Glomerular endothelial cell (primary cell): Measurements from ENCODE around the gene B3GNT9. TPM values are rescaled to one million over a fixed set of nuclear protein-coding genes. Genes with fewer than 3 reads are reported as not detected.

ENCODE experiments used
- DNase-seq: peaks from one replicate; pipeline ENCODE4 v3.0.0-alpha.2; 2011; ENCODE audit warnings: low read depth, low spot score; ENCODE audit errors: extremely low read depth
- total RNA-seq: library from RNA; depleted of rRNA; stranded (reverse); fragments of >200 nt; gene quantifications from 2 replicates; pipeline ENCODE4 v1.2.3, GENCODE V29; 2015

B3GNT9 gene
- total RNA-seq = 0.73 and 5.3 TPM in 2 replicates

- DNase-seq = no peak
Measured at GRCh38 chr16:67150833-67151396, at the start of gene B3GNT9. Gene B3GNT9 (minus strand): TSS chr16:67150998. CDS start chr16:67150485, 513 bp downstream.

GRCh38 chr16:67200491-67200890 is 49.7 kb upstream of the B3GNT9 start:
- no peak for DNase-seq

DNA sequence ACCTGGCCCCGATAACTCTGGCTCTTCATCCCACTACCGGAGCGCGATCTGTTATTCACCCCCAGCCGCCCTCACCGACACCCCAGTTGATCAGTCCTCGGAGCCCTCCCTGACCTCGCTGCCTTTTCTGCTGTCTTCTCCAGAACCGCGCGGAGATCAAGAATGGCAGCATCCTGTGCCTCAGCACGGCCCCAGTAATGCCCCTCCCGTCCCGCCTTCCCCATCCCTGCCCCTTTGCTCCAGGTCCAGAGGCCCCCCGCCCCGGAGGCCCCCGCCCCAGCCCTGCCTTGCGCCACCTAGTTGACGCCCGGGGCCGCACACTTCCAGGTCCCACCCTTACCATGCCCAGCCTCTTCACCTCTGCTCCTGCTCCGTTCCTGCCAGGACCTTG is 49.0 kb upstream of the B3GNT9 start:
- DNase-seq = no peak

DNA sequence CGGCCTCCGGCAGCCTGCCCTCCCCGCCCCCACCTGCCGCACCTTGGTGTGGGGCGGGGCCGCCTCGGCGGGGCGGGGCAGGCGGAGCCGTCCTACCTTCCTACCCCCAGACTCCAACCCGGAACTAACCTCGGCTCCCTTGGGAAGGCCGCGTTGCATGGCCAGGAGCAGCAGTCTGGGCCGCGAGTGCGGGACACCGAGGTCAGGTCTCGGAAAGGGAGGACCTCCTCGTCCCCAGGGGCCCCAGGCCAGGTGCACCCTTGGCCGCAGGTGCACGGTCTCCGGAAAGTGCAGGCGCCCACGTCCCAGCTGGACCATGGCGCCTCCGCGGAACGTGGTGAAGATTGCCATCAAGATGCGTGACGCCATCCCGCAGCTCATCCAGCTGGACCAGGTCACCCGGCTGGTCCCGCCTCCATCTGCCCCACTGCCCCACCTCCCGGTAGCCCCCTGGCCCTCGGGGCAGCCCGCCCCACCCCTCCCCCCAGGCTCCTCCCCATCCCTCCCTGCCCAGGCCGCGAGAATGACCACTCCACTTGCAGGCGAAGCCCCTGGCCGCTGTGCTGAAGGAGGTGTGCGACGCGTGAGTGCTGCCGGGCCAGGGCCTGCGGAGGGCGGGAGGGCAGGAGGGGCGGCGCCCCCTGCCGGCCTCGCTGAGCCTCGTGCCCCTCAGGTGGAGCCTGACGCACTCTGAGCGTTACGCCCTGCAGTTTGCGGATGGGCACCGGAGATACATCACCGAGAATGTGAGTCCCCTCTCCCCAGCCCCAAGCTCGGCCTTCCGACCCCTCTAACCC is 48.4 kb upstream of the B3GNT9 start, which contains the start of gene ELMO3:
Gene ELMO3, plus strand, starts transcription at position 121 of the 797 bp plus-strand sequence. Its CDS starts 196 bp downstream, at position 317.
- no peak for DNase-seq

DNA sequence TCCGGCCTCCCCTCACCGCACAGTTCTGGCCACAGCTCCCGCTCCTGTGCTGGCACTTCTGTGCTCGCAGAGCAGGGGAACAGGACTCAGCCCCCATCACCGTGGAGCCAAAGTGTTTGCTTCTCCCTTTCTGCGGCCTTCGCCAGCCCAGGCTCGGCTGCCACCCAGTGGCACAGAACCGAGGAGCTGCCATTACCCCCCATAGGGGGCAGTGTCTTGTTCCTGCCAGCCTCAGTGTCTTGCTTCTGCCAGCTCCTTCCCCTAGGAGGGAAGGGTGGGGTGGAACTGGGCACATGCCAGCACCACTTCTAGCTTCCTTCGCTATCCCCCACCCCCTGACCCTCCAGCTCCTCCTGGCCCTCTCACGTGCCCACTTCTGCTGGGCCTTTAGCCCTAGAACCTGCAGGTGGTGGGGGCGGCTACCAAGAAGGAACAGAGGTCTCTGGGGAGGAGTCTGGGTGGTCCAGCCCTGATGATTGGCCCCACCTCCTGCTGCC is 47.5 kb upstream of the B3GNT9 start:
- DNase-seq = no peak

GRCh38 chr16:67197704-67198103 is 46.9 kb upstream of the B3GNT9 start:
- no peak for DNase-seq

GRCh38 chr16:67196881-67197280 is 46.1 kb upstream of the B3GNT9 start:
- DNase-seq = no peak

- DNase-seq = no peak
Measured at GRCh38 chr16:67195676-67196075, 44.9 kb upstream of the B3GNT9 start.

DNA sequence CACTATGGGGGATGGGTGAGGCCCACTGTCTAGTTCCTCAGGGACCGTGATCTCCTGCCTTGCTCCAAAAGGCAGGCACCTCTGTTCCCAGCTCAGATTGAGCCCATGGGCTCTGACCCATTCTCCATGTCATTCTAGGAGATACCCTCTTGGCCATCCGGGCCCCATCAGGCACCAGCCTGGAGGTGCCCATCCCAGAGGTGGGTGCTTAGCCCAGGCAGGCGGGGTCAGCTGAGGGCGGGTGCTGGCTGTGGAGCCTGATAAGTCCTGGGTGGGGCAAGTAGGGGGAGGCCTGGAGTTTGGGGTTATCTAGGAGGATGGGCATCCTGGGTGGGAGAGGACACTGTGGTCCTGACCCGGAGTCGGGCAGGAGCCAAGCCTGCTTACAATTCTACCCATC is 43.5 kb upstream of the B3GNT9 start:
- no peak for DNase-seq

DNA sequence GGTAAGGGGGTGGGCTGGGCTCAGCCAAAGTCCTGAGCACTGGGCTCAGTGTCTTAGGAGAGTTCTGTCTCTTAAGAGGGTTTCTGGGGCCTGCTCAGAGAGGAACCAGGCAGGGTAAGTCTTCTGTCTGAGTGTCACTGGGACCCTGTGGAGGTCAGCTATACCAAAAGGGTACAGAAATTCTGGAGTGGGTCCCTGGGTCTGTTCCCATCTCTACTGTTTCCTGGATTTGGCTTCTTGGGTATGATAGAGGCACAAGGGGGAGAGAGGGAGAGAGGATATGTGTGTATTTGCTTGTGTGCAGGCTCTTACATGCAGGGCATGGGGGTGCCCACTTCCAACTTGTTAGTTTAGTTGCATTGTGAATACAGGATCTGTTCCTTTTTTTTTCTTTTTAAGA is 42.7 kb upstream of the B3GNT9 start:
- DNase-seq = no peak

GRCh38 chr16:67192781-67193361 is 42.1 kb upstream of the B3GNT9 start:
- DNase-seq = no peak

- no peak for DNase-seq
Measured at GRCh38 chr16:67191995-67192681, 41.3 kb upstream of the B3GNT9 start, which contains the start of gene E2F4. Gene E2F4 (plus strand): TSS chr16:67192155. CDS start chr16:67192228, 73 bp downstream.

- no peak for DNase-seq
Measured at GRCh38 chr16:67191411-67191994, 40.7 kb upstream of the B3GNT9 start.

GRCh38 chr16:67190448-67191399 is 39.9 kb upstream of the B3GNT9 start:
- no peak for DNase-seq

GRCh38 chr16:67190041-67190440 is 39.2 kb upstream of the B3GNT9 start, which contains the start of gene EXOC3L1:
Gene EXOC3L1 (minus strand): TSS chr16:67190136. CDS start chr16:67189676, 460 bp downstream.
- no peak for DNase-seq

DNA sequence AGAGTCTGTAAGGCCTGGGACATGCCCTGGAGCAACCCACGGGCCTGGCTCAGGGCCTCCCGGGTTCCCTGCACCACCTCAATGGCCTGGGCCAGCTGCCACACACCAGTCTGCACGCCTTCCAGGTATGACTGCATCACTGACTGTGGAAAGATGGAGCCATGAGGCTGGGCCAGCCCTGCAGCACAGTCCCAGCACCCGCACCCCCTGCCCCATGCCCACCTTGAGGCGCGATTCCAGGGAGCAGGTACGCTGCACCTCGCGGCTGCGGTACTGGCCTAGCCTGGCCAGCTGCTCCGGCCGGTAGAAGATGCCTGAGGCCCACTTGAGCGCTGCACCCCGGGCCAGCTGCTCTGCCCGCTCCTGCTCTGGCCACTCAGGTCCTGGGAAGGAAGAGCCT is 38.0 kb upstream of the B3GNT9 start:
- DNase-seq = no peak

GRCh38 chr16:67188323-67188722 is 37.5 kb upstream of the B3GNT9 start:
- DNase-seq = no peak

GRCh38 chr16:67187175-67187890 is 36.5 kb upstream of the B3GNT9 start:
- DNase-seq = no peak

DNA sequence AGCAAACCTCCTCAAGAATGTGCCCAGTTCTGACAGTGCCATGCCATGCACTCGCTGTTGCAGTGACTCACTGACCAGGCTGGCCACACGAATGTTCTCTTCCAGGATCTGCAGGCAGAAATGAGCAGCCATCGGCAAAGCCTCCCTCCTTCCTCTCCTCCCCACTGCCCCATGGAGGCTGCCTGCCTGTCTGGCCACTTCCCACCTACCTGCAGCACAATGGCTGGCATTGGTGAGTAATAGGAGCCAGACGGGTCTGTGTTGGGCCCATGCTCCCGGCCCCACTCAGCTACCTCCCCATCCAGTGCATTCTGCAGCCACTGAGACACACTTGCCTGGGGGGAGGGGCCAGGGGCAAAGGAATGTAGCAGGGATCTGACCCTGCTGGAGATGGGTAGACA is 35.8 kb upstream of the B3GNT9 start:
- DNase-seq = no peak
